GM18507 (cell line): ENCODE data around the gene TBRG1.
"Not testable (repeated sequence)": the region's sequence is repeated elsewhere in the genome, so short reads cannot be mapped to it uniquely, and the experiment has no call there.

ENCODE experiments used
- DNase-seq: peaks from one replicate; pipeline ENCODE4 v3.0.0; 2011; ENCODE audit warnings: low read depth; ENCODE audit not compliant: insufficient read length; ENCODE audit errors: extremely low spot score
- FAIRE-seq: peaks from 2 replicates; lab custom pipeline; 2011; peaks lifted over from hg19 to GRCh38; lab: Jason Lieb, UNC

The TBRG1 gene, protein sequence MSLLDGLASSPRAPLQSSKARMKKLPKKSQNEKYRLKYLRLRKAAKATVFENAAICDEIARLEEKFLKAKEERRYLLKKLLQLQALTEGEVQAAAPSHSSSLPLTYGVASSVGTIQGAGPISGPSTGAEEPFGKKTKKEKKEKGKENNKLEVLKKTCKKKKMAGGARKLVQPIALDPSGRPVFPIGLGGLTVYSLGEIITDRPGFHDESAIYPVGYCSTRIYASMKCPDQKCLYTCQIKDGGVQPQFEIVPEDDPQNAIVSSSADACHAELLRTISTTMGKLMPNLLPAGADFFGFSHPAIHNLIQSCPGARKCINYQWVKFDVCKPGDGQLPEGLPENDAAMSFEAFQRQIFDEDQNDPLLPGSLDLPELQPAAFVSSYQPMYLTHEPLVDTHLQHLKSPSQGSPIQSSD

DNA sequence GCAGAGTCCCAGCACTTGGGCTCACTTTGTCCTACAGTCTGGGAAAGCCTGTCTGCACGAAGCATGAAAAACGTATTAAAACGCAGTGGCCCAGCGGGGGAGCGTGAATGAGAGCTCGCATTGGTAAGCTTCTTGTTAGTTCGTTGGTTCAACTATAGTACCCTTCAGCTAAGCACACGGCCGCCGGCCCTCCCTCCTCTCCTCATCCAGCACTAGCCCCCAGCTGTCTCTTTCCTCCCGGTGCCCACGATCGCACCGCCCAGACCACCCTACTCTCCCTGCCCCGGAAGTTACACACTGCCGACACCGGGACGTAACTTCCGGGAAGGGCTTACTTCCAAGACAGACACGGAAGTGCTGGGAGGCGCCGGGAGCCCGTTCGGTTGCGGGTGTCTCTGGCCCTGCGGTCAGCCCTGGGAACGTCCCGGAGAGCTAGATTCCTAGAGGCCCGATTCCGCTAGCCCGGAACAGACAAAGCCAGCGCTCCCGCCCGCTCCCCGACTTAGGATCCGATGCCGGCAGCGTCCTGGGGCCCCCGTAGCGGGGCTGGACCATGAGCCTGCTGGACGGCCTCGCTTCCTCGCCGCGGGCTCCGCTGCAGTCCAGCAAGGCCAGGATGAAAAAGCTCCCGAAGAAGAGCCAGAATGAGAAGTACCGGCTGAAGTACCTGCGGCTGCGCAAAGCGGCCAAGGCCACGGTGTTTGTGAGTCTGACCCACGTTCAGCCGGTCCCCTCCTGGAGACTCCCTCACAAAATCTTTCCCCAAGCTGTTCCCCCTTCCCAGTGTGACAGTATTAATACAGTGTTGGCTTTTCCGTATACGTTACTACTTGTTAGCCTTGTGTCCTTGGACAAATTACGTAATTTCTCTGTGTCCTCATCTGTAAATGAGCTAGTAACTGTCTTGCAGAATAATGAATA, at the start of gene TBRG1:
Gene TBRG1, plus strand, starts transcription at position 334 of the 921 bp plus-strand sequence. Its CDS starts 220 bp downstream, at position 554.
- DNase-seq = peak; percentile 84
- FAIRE-seq = peak; percentile 95

DNA sequence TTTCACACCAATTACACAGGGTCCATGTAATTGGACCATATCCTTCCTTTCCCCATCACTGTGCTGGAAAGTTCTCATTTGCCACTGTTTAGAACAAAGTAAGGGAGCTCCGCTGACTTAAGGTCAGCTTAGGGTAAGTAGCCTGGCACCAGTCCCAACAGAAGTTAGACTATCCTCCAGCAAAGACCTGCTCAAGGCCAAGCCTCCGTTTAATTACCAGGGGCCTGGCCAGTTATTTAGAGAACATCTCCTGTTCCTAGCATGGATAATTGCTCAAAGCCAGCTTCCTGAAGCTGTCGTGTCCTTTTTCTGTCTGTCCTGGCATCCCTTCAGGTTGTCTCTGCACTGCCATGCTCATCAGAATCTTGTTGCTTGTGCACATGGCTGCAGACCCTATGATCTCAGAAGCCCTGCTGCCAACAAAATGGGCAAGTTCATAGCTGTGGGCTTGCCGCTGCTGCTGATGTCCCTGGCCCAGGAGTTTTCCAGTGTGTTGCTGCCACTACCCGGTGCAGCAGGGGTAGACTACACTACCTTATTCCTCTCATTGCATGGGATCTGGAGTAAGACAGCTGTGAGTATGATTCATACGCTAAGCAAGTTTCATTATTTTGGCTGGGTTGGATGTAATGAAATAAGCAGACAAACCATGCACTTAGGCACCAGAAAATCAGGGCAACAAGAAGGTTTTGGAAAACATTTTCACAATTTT, 44.8 kb upstream of the TBRG1 start:
- no peak for DNase-seq
- no peak for FAIRE-seq

DNA sequence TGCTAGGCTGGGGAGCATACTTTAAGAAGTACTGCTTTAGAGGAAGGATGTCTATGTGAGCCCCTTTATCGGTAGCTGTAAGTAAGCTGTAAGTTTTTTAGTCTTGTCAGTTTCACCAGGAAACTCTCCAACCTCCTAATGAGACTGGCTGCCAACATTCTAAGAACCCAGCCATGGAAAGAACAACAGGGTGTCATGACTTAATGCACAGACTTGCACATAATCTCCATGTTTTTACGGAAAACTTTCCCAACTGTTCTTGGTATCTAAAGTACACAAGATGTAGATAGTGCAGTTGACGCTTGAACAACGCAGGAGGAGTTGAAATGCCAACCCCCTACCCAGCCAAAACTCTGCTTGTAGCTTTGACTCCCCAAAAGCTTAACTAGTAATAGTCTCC, 43.9 kb upstream of the TBRG1 start:
- no peak for DNase-seq
- no peak for FAIRE-seq

DNA sequence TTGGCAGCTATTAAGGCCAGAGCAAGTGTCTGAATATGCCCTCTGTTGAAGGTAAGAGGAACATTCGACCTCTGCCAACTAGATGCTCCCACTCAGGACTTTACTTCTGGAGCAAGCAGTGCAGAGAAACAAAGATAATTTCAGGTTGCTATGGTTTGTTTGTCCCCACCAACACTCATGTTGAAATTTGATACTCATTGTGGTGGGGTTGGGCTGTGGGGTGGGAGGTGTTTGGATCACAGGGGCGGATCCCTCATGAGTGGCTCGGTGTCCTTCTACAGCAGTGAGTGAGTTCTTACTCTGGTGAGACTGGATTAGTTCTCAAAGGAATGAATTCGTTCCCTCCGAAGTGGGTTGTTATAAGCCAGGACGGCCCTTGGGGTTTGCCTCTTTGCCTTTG, 40.8 kb upstream of the TBRG1 start:
- DNase-seq (no peak), FAIRE-seq (no peak)

DNA sequence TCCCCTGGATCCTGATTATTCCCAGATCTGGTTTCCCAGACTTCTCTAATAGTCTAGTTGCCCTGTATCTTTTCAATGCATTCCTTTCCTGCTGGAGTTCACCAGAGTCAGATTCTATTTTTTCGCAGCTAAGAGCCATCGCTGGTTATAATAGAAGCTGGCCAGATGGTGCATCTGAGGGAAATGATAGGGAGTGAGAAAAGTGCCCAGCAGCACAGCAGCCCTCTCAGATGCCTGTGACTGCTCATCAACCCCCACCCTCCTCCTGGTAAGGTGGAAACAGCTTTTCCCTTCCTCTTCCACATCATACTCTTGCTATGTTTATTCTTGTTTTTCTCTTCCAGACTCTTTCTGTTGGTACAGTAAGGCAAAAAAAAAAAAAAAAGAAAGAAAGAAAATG, 40.1 kb upstream of the TBRG1 start:
- FAIRE-seq = no peak
- DNase-seq = no peak

DNA sequence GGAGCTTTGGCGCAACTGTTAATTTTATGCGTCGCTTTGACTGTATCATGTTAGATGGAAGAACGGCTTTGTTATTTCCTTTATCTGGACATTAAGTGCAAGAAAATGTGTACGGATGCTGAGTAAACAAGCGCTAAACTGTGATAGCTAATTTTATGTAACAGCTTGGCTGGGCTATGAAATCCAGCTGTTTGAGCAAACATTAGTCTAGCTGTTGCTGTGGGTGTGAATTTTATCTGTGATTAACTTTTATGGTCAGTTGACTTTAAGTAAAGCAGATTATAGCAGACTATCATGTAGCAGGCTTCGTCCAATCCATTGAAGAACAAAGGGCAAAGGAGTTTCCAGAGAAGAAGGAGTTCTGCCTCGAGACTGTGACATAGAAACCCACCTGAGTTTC, 38.9 kb upstream of the TBRG1 start:
- FAIRE-seq (no peak), DNase-seq (no peak)

DNA sequence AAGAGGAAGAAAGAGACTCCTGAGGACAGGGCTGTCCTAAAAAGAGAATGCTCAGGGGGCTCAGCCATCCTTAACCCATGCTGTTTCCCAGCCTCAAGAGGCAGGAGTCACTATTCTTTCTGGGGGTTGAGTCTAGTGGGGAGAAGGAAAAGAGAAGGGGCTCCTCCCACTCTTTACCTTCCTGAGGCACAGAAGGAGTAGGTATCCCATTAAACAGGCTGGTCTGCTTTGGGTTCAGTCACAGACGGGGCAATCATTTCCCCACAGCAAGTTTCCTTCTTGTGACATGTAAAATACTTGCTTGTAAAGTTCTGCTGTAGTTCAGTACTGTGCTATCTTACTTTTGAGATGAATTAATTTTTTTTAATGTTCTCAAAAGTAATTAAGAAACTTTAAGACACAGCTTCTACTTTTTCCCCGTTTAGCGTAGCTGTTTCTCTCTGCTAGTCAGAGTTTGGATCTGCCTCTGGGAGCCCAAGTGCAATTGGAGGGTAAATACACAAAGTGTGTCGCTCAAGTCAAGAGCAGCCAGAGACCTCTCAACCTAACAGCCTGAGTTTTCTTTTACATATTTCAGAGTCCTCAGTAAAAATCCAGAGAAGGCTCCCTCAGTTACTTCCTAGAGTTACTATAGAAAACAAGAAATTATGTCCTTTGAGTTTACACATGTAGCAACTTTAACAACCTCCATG, 37.8 kb upstream of the TBRG1 start:
- no peak for FAIRE-seq
- no peak for DNase-seq

DNA sequence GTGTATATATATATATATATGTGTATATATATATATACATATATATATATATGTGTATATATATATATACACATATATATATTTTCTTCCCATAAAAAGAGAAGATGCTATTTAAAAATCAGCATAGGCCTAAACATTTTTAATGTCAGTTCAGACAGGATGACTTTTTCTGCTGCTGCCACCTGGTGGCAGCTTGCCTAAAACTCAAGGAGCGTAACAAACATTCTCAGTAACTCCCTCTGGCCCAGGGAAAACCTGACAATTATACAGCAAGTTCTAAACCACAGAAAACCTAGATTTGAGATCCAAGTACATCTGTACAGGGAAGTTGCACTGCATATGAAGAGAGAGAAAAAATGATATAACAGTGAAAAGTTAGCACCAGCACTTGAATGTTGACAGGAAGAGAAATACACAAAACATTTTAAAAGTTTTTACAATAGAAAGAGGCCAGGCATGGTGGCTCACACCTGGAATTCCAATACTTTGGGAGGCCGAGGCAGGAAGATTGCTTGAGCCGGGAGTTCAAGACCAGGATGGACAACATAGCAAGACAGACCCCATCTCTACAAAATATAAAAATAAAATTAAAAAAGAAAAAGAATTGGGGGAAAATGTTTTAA, 36.3 kb upstream of the TBRG1 start:
- FAIRE-seq (peak; percentile 53), DNase-seq (no peak)

DNA sequence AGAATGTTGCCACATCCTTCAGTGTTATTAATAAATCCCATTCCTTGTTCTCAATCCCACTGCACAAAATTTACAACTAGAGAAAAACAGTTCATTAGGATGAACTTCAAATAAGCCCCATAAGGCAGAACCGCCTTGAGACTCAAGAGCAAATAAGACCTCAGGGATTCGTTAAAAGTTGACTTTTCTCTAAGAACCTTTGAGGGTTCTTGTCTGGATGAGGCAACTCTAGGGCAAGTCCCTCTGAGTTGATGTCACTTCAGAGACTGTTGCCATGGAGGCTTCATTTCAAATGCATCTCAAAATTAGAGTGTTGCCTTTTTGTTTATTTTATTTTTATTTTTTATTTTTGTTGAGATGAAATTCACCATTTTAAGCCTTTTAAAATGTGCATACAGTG, 31.2 kb upstream of the TBRG1 start:
- DNase-seq (no peak), FAIRE-seq (no peak)

DNA sequence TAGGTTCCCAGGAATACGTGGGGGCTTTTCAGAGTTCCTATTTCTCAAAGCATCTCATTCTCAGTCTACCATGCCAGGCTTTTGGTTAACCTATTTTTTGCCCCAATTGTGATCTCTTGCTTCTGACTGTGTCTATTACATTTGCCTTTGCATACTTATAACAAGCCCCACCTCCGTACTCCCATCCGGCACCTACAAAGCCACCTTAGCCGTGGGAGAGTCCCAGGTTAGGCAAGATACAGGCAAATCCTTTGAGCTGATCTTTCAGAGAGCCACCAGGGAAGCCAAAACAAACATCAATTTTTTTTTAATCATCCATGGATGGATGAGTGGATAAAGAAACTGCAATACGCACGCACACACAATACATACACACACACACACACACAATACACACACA, 30.0 kb upstream of the TBRG1 start:
- no peak for DNase-seq
- no peak for FAIRE-seq

DNA sequence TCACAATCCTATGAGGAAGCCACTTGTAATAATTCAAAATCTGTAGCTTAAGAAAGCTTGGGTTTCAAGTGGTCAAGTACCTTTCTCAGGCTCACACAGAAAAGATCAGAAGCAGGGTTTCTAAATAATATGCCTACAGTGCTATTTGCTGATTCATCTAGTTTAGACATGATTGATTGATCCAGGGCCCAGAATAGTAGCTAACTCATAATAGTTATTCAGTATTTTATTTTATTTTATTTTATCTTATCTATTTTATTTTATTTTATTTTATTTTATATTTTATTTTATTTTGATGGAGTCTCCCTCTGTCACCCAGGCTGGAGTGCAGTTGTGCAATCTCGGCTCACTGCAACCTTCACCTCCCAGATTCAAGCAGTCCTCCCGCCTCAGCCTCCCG, 27.4 kb upstream of the TBRG1 start:
- FAIRE-seq = no peak
- no peak for DNase-seq

DNA sequence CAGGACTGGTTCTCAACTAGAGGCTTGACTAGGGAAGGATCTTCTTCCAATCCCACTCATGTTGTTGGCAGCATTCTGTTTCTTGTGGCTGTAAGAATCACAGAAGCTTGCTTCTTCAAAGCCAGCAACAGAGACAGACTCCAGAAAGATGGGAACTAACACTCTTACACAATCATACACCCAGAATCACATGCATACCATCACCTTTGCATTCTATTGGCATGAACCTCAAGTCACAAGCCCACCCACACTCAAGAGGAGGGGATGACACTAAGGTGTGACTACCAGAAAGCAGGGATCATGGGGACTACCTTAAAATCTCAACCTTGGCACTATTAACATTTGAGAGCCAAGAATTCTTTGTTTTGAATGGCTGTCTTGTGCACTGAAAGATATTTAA, 25.0 kb upstream of the TBRG1 start:
- FAIRE-seq = no peak

DNA sequence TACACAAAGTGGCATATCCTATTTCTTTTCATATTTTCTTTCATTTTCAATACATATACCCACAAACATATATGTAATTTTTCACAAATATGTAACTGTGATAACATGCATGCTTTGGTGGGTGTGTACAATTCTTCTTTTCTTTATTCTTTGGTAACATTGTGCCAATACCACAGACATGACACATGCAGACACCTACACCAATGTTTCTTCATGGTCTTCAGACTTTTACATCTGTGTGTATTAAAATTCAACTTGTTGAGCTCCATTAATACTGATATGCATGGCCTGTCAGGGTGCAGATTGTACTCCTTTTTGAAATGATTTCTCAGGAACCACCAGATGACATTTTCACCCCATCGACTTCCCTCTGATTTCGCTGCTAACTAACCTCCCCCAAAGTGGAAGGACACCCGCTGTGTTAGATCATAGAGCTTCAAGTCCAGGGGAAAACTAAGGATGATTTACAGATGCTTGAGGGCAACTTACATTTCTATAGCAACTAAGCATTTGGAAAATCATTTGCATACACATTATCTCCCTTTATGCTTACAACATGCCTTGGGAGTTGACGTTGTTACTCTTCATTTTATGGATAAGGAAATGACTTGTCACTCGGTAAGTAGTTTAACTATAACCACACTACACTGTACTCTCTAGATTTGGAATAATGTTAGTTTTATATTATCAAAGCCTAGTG, 21.9 kb upstream of the TBRG1 start:
- FAIRE-seq = no peak
- no peak for DNase-seq

More for the DNA sequence above, 25.0 kb upstream of the TBRG1 start:
- no peak for DNase-seq

DNA sequence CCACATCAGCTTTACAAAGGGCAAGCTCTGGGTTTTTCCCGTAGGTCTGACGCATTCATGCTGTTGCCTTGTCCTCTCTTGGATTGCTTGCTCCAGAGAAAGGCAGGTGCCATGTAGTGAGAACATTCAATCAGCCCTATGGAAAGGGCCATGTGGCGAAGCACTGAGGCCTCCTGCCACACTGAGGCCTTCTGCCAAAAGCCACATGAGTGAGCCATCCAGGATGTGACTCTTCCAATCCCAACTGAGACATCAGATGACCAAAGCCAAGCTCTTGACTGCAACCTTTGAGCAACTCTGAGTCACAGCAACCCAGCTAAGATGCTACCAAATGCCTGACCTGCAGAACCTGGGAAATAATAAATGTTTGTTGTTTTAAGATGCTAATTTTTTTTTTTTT, 20.5 kb upstream of the TBRG1 start:
- FAIRE-seq (no peak), DNase-seq (no peak)

DNA sequence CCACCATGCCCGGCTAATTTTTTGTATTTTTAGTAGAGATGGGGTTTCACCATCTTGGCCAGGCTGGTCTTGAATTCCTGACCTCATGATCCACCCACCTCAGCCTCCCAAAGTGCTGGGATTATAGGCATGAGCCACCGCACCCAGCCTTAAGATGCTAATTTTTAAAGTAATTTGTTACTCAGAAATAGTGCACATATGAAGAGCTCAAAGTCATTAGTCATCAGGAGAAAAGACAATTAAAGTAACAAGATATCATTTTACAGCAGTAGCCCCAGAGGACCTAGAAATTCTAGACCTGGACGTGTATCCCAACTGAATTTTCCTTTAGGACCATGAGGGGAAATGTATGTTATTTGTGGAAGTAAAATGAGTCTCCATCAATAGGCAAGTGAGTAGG, 19.9 kb upstream of the TBRG1 start:
- DNase-seq, FAIRE-seq: not testable (repeated sequence)

DNA sequence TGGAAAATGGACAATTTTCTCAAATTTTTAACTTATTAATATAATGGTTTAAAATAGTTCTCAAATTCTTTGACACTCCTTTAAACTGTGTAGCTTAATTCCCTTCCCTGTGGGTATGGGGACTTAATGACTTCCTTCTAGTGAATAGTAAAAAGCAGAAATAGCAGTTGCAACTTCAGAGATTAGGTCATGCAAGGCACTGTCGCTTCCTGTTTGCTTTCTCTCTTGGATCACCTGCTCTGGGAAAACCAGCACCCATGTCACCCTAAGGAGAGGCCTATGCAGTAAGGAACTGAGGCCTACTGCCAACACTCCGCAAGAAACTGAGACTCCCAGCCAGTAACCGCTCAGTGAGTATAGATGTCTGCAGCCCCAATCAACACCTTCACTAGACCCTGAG, 16.9 kb upstream of the TBRG1 start:
- DNase-seq = no peak
- no peak for FAIRE-seq

DNA sequence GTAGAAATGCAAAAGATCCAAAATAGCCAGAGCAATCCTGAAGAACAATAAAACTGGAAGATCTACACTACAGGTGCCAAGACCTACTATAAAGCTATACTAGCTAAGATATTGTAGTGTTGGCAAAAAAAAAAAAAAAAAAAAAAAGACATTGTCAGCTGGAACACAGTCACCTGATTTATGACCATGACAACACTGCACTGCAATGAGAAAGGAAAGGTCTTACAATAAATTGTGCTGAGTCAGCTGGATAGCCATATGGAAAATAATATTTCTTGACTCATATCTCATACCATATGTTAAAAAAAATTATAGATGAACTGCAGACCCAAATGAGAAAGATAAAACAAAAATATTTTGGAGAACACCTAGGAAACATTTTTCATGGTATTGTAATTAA, 14.5 kb upstream of the TBRG1 start:
- DNase-seq = no peak
- FAIRE-seq = no peak

DNA sequence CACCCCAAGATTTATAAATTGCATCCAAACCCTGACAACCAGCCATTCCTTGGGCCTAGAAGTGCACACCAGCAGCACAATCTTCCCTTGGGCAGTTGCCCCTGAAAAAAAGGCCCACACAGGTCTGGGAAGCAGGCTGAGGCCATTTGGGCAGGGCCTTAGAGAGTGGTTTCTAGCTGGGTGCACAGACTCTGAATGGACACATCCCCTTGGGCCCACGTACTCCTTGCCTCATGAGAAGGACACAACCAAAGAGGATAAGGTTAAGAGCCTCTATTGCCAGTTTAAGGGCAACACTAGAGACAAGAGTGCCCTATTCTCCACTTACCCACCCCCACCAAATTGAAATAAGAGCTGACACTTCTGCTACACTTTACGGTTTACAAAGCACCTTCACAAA, 12.4 kb upstream of the TBRG1 start:
- FAIRE-seq (no peak), DNase-seq (no peak)

DNA sequence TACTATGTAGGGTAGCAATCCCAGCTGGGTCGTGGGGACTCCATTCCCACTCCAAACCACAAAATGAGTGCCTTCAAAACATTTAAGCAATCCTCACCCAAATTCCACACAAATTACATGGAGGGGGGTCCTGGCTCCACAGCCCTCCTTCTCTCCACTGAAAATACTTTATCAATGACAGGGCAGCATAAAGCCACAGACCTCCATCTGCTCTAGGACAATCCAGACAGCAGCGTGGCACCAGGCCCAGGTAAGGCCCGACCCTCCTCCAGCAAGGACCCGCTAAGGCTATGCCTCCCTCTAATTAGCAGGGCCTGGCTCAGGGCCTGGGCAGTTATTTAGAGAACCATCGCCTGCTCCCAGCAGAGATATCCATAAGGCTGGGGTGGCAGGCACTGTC, 11.6 kb upstream of the TBRG1 start, which contains the start of gene PANX3:
Gene PANX3, plus strand, starts transcription at position 365 of the 400 bp plus-strand sequence. CDS start 129 bp downstream, outside the sequence.
- FAIRE-seq = no peak
- DNase-seq = no peak
